WTC11 (cell line): ENCODE results near the gene SGPL1. TPM values are rescaled to one million over a fixed set of nuclear protein-coding genes. Genes with fewer than 3 reads are reported as not detected.

Source experiments
- ATAC-seq: fragments of 200-7000 bp; cut with Tn5 transposase; 2 replicates; pipeline ENCODE4 v1.10.0; 2021; ENCODE audit warnings: mild to moderate bottlenecking, moderate library complexity
- CTCF ChIA-PET: fragments of 300-600 bp; sonication (Branson Sonifier 250); formaldehyde crosslinking; loops from one replicate; lab custom pipeline; 2021; ENCODE audit warnings: antibody characterized with exemption; lab: Charles Lee
- POLR2A ChIA-PET: fragments of 350-600 bp; sonication (Branson Sonifier 250); formaldehyde crosslinking; loops from one replicate; lab custom pipeline; 2021; ENCODE audit warnings: antibody characterized with exemption; lab: Charles Lee
- DNase-seq: peaks from one replicate; pipeline ENCODE4 v3.0.0; 2021; ENCODE audit warnings: low spot score
- H3K27ac Mint-ChIP-seq: 2 replicates; pipeline ENCODE4 v1.8.0; 2021; ENCODE audit warnings: mixed read lengths
- H3K27me3 Mint-ChIP-seq: 2 replicates; pipeline ENCODE4 v1.8.0; 2021; ENCODE audit warnings: low read depth, mild to moderate bottlenecking, moderate library complexity, mixed read lengths
- H3K36me3 Mint-ChIP-seq: 2 replicates; pipeline ENCODE4 v1.8.0; 2021; ENCODE audit warnings: mixed read lengths
- H3K4me1 Mint-ChIP-seq: 2 replicates; pipeline ENCODE4 v1.8.0; 2022; ENCODE audit warnings: mixed read lengths
- H3K4me3 Mint-ChIP-seq: 2 replicates; pipeline ENCODE4 v1.8.0; 2021; ENCODE audit warnings: mild to moderate bottlenecking, moderate library complexity, mixed read lengths
- H3K9me3 Mint-ChIP-seq: 2 replicates; pipeline ENCODE4 v1.8.0; 2021; ENCODE audit warnings: mixed read lengths
- AR ChIP-seq: fragments of 250-450 bp; sonication (Bioruptor Pico); IDR thresholded peaks from 2 replicates; pipeline ENCODE4 v1.9.0; 2021; ENCODE audit warnings: mild to moderate bottlenecking
- CBFB ChIP-seq: sonication (generic); formaldehyde crosslinking; IDR thresholded peaks from 2 replicates; pipeline ENCODE4 v1.8.1; 2022; ENCODE audit warnings: mild to moderate bottlenecking, low read depth, missing genetic modification reagents
- CREB1 ChIP-seq: sonication (generic); formaldehyde crosslinking; IDR thresholded peaks from 2 replicates; pipeline ENCODE4 v1.8.0; 2023; ENCODE audit warnings: mild to moderate bottlenecking, missing genetic modification reagents
- E2F5 ChIP-seq: sonication (generic); formaldehyde crosslinking; IDR thresholded peaks from 2 replicates; pipeline ENCODE4 v1.8.1; 2022; ENCODE audit warnings: mild to moderate bottlenecking, moderate library complexity, missing genetic modification reagents
- ERG ChIP-seq: fragments of 250-450 bp; sonication (Bioruptor Pico); IDR thresholded peaks from 2 replicates; pipeline ENCODE4 v1.8.0; 2021; ENCODE audit warnings: mild to moderate bottlenecking
- FOXJ3 ChIP-seq: sonication (generic); formaldehyde crosslinking; IDR thresholded peaks from 2 replicates; pipeline ENCODE4 v1.9.0; 2021; ENCODE audit warnings: missing genetic modification reagents, mild to moderate bottlenecking, borderline replicate concordance
- FOXK1 ChIP-seq: sonication (generic); formaldehyde crosslinking; IDR thresholded peaks from 2 replicates; pipeline ENCODE4 v1.8.0; 2022; ENCODE audit warnings: mild to moderate bottlenecking, moderate library complexity, missing genetic modification reagents
- FOXP1 ChIP-seq: sonication (generic); formaldehyde crosslinking; IDR thresholded peaks from 2 replicates; pipeline ENCODE4 v1.8.0; 2022; ENCODE audit warnings: missing genetic modification reagents, mild to moderate bottlenecking, moderate library complexity, borderline replicate concordance
- GTF2I ChIP-seq: fragments of 250-450 bp; sonication (Bioruptor Pico); conservative IDR thresholded peaks from 2 replicates; pipeline ENCODE4 v1.4.0; 2021; ENCODE audit warnings: mild to moderate bottlenecking
- MXD4 ChIP-seq: fragments of 250-450 bp; sonication (Bioruptor Pico); IDR thresholded peaks from 2 replicates; pipeline ENCODE4 v1.8.0; 2021; ENCODE audit warnings: mild to moderate bottlenecking, moderate library complexity, borderline replicate concordance
- MYBL2 ChIP-seq: sonication (generic); formaldehyde crosslinking; IDR thresholded peaks from 2 replicates; pipeline ENCODE4 v1.8.1; 2023; ENCODE audit warnings: mild to moderate bottlenecking, moderate library complexity, missing genetic modification reagents
- PRDM15 ChIP-seq: sonication (generic); formaldehyde crosslinking; IDR thresholded peaks from 2 replicates; pipeline ENCODE4 v1.8.0; 2022; ENCODE audit warnings: missing genetic modification reagents
- RORB ChIP-seq: fragments of 250-450 bp; sonication (Bioruptor Pico); IDR thresholded peaks from 2 replicates; pipeline ENCODE4 v1.9.0; 2021; ENCODE audit warnings: mild to moderate bottlenecking
- TCF7 ChIP-seq: sonication (generic); formaldehyde crosslinking; IDR thresholded peaks from 2 replicates; pipeline ENCODE4 v1.8.0; 2022; ENCODE audit warnings: mild to moderate bottlenecking, low read depth, missing genetic modification reagents, moderate library complexity
- TEAD4 ChIP-seq: sonication (generic); formaldehyde crosslinking; IDR thresholded peaks from 2 replicates; pipeline ENCODE4 v1.8.0; 2022; ENCODE audit warnings: mild to moderate bottlenecking, missing genetic modification reagents
- ZBTB21 ChIP-seq: sonication (generic); formaldehyde crosslinking; IDR thresholded peaks from 2 replicates; pipeline ENCODE4 v1.8.1; 2023; ENCODE audit warnings: mild to moderate bottlenecking, missing genetic modification reagents, borderline replicate concordance
- ZMAT4 ChIP-seq: fragments of 250-450 bp; sonication (Bioruptor Pico); IDR thresholded peaks from 2 replicates; pipeline ENCODE4 v1.9.0; 2021; ENCODE audit warnings: mild to moderate bottlenecking
- ZNF317 ChIP-seq: sonication (generic); formaldehyde crosslinking; IDR thresholded peaks from 2 replicates; pipeline ENCODE4 v1.8.1; 2023; ENCODE audit warnings: low read depth, mild to moderate bottlenecking, moderate library complexity, missing genetic modification reagents, borderline replicate concordance
- ZNF396 ChIP-seq: fragments of 250-450 bp; sonication (Bioruptor Pico); IDR thresholded peaks from 2 replicates; pipeline ENCODE4 v1.8.0; 2021; ENCODE audit warnings: mild to moderate bottlenecking, moderate library complexity, borderline replicate concordance
- ZNF532 ChIP-seq: fragments of 250-450 bp; sonication (Bioruptor Pico); IDR thresholded peaks from 2 replicates; pipeline ENCODE4 v1.9.0; 2021; ENCODE audit warnings: mild to moderate bottlenecking, borderline replicate concordance
- total RNA-seq: library from RNA; stranded (reverse); gene quantifications from 3 replicates; pipeline ENCODE4 v1.2.3, GENCODE V29; 2021

SGPL1 gene
- total RNA-seq, 1 experiment from 2014 or later = 44.6 TPM

- peaks cover 4% of the 10 kb centered on the region for H3K27me3 Mint-ChIP-seq
- DNase-seq = no peak
- CTCF ChIA-PET = no interaction called here
- H3K27ac Mint-ChIP-seq = no peak overlapping the region
- no peak overlapping the region for H3K4me3 Mint-ChIP-seq
- peaks cover 14% of the 10 kb centered on the region for H3K9me3 Mint-ChIP-seq
- H3K36me3 Mint-ChIP-seq = peaks cover 5% of the 10 kb centered on the region
- TF ChIP-seq AR (CRISPR knock-in tag) (no peak), TEAD4 (CRISPR knock-in tag) (no peak), PRDM15 (CRISPR knock-in tag) (no peak), MXD4 (CRISPR knock-in tag) (no peak), RORB (CRISPR knock-in tag) (no peak), ZNF396 (CRISPR knock-in tag) (no peak), CREB1 (CRISPR knock-in tag) (no peak), ZNF317 (CRISPR knock-in tag) (no peak), GTF2I (CRISPR knock-in tag) (no peak)
- H3K4me1 Mint-ChIP-seq = no peaks in the 10 kb centered on the region
- POLR2A ChIA-PET = no interaction called here
- ATAC-seq = no peak
Observed at GRCh38 chr10:70771311-70772194, 44.2 kb upstream of the SGPL1 start.

- no peak for ATAC-seq
- ChIA-PET CTCF (no interaction called here), POLR2A (no interaction called here)
- Mint-ChIP-seq H3K4me3 (no peak overlapping the region), H3K27ac (no peak overlapping the region), H3K9me3 (peaks cover 8% of the 10 kb centered on the region; the same call in 1 of the 2 replicates), H3K4me1 (no peaks in the 10 kb centered on the region), H3K27me3 (no peaks in the 10 kb centered on the region; the same call in 1 of the 2 replicates), H3K36me3 (no peaks in the 10 kb centered on the region)
- no peak for DNase-seq
- no peak for TF ChIP-seq FOXJ3 (CRISPR knock-in tag)
- TF ChIP-seq ZBTB21 (CRISPR knock-in tag) = no peak
- no peak for TF ChIP-seq TCF7
- no peak for TF ChIP-seq CBFB (CRISPR knock-in tag)
- TF ChIP-seq E2F5 (CRISPR knock-in tag) = no peak
- no peak for TF ChIP-seq MYBL2 (CRISPR knock-in tag)
- no peak for TF ChIP-seq ERG (CRISPR knock-in tag)
- TF ChIP-seq FOXP1 (CRISPR knock-in tag) = no peak
- no peak for TF ChIP-seq FOXK1 (CRISPR knock-in tag)
- TF ChIP-seq ZNF532 (CRISPR knock-in tag) = no peak
- no peak for TF ChIP-seq ZMAT4
Observed at GRCh38 chr10:70772627-70773026, 43.1 kb upstream of the SGPL1 start.
